IPS-20b (cell line): ENCODE measurements around the gene PARD3B.
"Not testable (repeated sequence)": the region's sequence is repeated elsewhere in the genome, so short reads cannot be mapped to it uniquely, and the experiment has no call there.

ENCODE experiments used
- H3K27ac ChIP-seq: one replicate; pipeline ENCODE4 v1.5.1; 2013; ENCODE audit warnings: low read length
- H3K27me3 ChIP-seq: 2 replicates; pipeline ENCODE4 v1.6.1; 2013; ENCODE audit warnings: mild to moderate bottlenecking, low read length, inconsistent platforms; ENCODE audit not compliant: insufficient read depth
- H3K36me3 ChIP-seq: 2 replicates; pipeline ENCODE4 v1.6.1; 2013; ENCODE audit warnings: low read depth, mild to moderate bottlenecking, inconsistent platforms, low read length, moderate library complexity; ENCODE audit not compliant: insufficient read depth
- H3K4me1 ChIP-seq: 2 replicates; pipeline ENCODE4 v1.6.1; 2013; ENCODE audit warnings: mild to moderate bottlenecking, control low read depth, inconsistent platforms, low read length, moderate library complexity; ENCODE audit not compliant: insufficient read depth
- H3K4me3 ChIP-seq: 2 replicates; pipeline ENCODE4 v1.5.1; 2013; ENCODE audit warnings: mild to moderate bottlenecking, low read length, inconsistent platforms
- H3K9ac ChIP-seq: 2 replicates; pipeline ENCODE4 v1.6.1; 2013; ENCODE audit warnings: low read depth, mild to moderate bottlenecking, inconsistent platforms, low read length, moderate library complexity
- H3K9me3 ChIP-seq: 2 replicates; pipeline ENCODE4 v1.6.1; 2013; ENCODE audit warnings: mild to moderate bottlenecking, low read depth, low read length, inconsistent platforms; ENCODE audit not compliant: insufficient read depth

The PARD3B gene

DNA sequence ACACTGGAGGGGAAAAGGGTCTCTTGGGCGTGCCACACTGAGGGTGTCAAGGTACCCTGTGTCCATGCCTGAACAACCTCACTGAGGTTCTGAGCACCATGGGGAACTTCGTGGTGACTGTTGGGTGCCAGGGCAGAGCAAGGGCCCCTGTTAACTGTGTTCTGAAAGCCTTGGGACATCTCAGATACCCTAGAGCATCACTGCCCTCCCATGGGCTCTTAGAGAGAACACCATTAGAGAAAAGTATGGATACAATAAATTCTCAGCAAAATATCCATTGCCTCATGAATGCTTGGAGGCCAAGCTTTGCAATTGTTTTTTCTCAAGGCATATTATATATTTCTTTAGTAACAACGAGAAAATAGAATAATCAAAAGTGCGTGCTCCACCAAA is 648.6 kb downstream of the PARD3B start:
- H3K4me3 ChIP-seq, result no peak overlapping the region
- H3K9ac ChIP-seq, result no peak overlapping the region
- H3K9me3 ChIP-seq, result no peaks in the 10 kb centered on the region
- no peaks in the 10 kb centered on the region for H3K36me3 ChIP-seq
- peaks cover 26% of the 10 kb centered on the region for H3K4me1 ChIP-seq
- H3K27ac ChIP-seq, result no peak overlapping the region
- H3K27me3 ChIP-seq, result no peaks in the 10 kb centered on the region

DNA sequence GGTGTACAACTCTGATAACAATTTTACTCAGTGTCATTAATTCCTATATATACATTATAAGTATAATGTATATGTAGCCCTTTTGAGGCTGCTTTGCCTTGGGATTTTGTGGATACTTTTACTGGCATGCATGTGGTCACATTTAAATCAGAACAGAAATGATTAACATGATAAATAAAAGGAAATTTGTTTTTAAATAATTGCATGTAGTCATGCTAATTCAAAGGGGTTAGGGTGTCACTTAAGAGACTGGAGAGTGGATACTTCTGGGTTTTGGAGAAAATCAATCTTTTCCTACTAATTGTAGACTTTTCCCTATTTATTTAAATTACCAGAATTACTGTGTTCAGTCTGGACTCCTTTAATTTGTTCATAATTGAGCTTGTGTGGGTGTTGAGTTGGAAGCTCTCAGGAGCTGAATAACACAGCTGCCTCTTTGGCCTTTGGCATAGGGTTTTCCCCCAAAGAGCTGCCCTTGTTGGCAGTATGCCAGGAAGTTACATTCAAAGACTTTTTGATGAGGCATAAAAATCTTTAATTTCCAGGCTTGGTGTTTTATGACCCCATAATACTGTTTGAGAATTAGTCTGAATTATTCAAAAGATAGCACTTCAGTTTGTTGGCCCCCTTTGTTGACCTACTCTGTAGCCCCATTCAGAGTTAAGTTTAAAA is 652.3 kb downstream of the PARD3B start:
- H3K27ac ChIP-seq, result peak overlapping the region; percentile 93
- no peaks in the 10 kb centered on the region for H3K36me3 ChIP-seq
- H3K4me1 ChIP-seq, result peaks cover 31% of the 10 kb centered on the region
- H3K27me3 ChIP-seq, result no peaks in the 10 kb centered on the region
- H3K4me3 ChIP-seq, result peak overlapping the region; percentile 46; the same call in 1 of the 2 replicates
- H3K9me3 ChIP-seq, result no peaks in the 10 kb centered on the region
- peak overlapping the region; percentile 26; the same call in 1 of the 2 replicates for H3K9ac ChIP-seq

DNA sequence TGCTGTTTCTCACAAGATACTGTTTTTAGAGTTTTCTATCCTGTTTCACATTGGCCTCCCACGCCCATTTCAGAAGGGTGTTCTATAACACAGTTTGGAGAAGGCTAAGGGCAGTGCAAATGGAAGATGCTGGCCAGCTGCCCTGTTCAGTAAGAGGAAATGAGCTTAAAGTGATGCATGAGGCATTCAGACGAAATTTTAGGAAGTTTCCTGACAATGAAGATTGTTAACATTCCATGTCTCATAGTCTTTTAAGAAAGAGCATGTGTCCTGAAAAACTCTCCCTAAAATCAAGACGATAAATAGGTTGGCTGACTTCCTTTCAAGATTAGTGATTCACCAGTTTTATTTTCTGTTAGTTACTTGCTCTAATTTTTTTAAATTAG is 652.9 kb downstream of the PARD3B start:
- H3K36me3 ChIP-seq, result no peaks in the 10 kb centered on the region
- no peaks in the 10 kb centered on the region for H3K27me3 ChIP-seq
- H3K4me1 ChIP-seq, result peaks cover 31% of the 10 kb centered on the region
- peak overlapping the region; percentile 93 for H3K27ac ChIP-seq
- H3K4me3 ChIP-seq, result peak overlapping the region; percentile 46; the same call in 1 of the 2 replicates
- H3K9me3 ChIP-seq, result no peaks in the 10 kb centered on the region
- H3K9ac ChIP-seq, result peak overlapping the region; percentile 26; the same call in 1 of the 2 replicates

DNA sequence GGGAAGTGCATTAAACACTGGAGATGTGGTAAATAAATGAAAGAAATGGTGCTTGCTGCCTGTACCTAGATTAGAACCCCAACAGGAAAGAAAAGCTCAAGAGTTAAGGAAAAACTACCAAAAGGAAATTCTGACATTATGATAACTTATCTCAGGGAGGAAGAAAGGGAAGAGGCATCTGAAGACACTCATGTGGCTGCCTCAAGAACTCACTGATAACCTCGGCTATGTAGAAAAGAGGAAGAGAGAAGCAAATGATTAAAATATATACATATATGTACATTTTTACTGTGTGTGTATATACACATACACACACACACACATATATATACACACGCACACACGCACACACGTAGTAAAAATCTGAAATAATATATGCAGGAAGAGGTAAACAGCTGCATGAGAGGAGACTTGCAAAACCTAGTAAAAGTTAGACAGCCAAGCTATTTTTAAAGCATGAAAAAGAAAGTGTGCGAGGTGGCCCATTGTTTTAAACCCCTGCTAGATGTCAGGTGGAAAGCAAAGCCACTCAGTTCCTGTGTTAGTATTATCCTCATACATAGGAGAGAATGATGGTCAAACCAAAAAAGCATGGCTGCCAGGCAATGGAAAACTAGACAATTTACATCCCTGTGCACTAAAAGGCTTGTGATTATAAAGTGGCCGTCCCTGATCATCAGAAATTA is 654.0 kb downstream of the PARD3B start:
- Histone ChIP-seq H3K4me3 (no peak overlapping the region), H3K9ac (peak overlapping the region; percentile 52; the same call in 1 of the 2 replicates), H3K9me3 (no peaks in the 10 kb centered on the region), H3K27ac (no peak overlapping the region), H3K4me1 (peaks cover 31% of the 10 kb centered on the region), H3K36me3 (no peaks in the 10 kb centered on the region), H3K27me3 (no peaks in the 10 kb centered on the region)

DNA sequence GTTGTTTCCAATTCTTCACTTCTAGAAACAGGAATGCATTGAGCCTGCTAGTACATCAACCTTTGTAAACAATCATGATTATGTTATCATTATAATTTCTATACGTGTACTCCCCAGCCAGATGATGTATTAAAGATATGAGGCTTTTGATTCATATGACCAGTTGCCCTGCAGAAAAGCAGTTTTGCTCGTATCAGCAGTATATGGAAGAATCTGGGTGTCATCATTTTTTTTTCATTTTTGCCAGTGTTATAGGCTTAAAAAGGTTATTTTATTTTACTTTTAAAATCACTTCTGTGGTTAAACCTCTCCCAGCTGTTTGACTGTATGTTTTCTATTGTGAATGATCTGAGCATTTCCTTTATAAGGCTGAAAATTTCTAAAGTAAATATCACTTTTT is 665.2 kb downstream of the PARD3B start:
- H3K9ac ChIP-seq, result no peak overlapping the region
- H3K27me3 ChIP-seq, result no peaks in the 10 kb centered on the region
- H3K27ac ChIP-seq, result no peak overlapping the region
- no peaks in the 10 kb centered on the region for H3K36me3 ChIP-seq
- peaks cover 18% of the 10 kb centered on the region for H3K4me1 ChIP-seq
- H3K4me3 ChIP-seq, result no peak overlapping the region
- H3K9me3 ChIP-seq, result no peaks in the 10 kb centered on the region

DNA sequence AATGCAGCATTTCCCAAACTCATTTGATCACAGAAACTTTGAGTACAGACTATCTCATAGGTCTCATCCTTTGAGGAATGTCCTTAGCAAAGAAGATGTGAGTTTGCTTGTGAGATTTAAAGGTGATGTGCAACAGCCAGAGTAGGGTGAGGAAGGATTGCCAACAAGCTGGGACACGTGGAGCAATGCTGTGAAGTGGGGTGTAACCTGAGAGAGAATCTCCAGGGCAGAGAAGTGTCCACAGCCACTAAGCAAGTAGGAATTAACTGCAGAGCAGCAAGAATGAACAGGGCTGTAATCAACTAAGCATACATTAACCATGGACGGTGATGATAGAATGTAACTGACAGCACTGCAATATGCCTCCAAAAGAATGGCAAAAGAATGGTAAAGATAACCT is 667.1 kb downstream of the PARD3B start:
- Histone ChIP-seq H3K27me3 (no peaks in the 10 kb centered on the region), H3K9ac (no peak overlapping the region), H3K4me1 (peaks cover 18% of the 10 kb centered on the region), H3K36me3 (no peaks in the 10 kb centered on the region), H3K27ac (no peak overlapping the region), H3K4me3 (no peak overlapping the region), H3K9me3 (no peaks in the 10 kb centered on the region)

DNA sequence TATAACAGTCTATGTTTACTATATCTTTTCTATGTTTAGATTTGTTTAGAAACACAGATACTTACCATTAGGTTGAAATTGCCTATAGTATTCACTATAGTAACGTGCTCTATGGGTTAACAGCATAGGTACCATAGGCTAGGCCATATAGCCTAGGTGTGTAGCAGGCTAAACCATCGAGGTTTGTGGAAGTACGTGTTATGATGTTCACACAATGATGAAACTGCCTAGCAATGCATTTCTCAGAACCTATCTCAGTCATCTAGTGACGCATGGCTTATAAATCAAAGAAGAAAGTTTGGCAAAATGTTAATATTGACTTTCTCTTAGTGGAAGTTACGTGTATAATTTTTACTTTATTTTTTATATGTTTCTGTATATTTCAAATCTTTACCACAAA is 670.8 kb downstream of the PARD3B start:
- H3K36me3 ChIP-seq, result no peaks in the 10 kb centered on the region
- no peaks in the 10 kb centered on the region for H3K27me3 ChIP-seq
- H3K4me3 ChIP-seq, result no peak overlapping the region
- no peak overlapping the region for H3K27ac ChIP-seq
- no peak overlapping the region for H3K9ac ChIP-seq
- H3K9me3 ChIP-seq, result no peaks in the 10 kb centered on the region
- peaks cover 18% of the 10 kb centered on the region for H3K4me1 ChIP-seq

DNA sequence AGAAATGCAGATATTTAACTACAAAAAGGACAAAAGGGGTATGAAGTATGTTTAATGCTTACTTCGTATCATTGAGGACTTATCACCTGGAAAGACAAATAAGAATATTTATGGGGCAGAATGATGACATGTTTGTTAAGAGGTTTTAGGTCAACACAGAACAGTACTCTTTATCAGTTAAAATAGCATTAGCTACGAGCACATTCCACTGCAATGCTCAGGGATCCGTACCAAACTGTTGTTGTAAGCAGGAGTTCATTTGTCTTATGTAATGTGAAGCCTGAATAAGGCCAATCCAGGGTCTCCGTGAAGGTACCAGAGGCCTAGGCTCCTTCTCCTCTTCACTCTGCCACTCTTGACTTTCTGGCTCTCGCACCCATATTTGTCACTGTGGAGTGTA is 671.3 kb downstream of the PARD3B start:
- H3K27me3 ChIP-seq, result no peaks in the 10 kb centered on the region
- H3K27ac ChIP-seq, result no peak overlapping the region
- no peaks in the 10 kb centered on the region for H3K9me3 ChIP-seq
- H3K4me3 ChIP-seq, result no peak overlapping the region
- no peaks in the 10 kb centered on the region for H3K36me3 ChIP-seq
- no peak overlapping the region for H3K9ac ChIP-seq
- H3K4me1 ChIP-seq, result peaks cover 18% of the 10 kb centered on the region

DNA sequence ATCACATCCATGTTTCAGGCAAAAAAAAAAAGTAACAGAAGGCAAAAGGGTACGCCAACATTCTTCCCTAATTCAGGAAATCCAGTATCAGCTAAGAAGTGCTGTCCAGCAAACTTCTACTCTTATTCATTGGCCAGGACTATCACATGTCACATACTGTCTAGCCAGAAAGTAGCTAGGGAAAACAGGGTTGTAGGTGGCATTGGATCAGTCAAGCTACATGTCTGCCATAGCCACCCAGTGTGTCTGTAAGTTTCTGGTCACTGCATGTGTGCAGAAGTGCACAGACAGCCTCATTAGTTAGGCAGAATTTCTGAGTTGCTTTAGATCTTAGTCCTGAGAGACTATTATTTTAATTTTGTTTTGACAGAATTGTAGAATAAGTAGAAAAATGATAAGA is 671.7 kb downstream of the PARD3B start:
- Histone ChIP-seq H3K9me3 (no peaks in the 10 kb centered on the region), H3K4me3 (no peak overlapping the region), H3K27me3 (no peaks in the 10 kb centered on the region), H3K4me1 (peaks cover 18% of the 10 kb centered on the region), H3K27ac (no peak overlapping the region), H3K9ac (no peak overlapping the region), H3K36me3 (no peaks in the 10 kb centered on the region)

DNA sequence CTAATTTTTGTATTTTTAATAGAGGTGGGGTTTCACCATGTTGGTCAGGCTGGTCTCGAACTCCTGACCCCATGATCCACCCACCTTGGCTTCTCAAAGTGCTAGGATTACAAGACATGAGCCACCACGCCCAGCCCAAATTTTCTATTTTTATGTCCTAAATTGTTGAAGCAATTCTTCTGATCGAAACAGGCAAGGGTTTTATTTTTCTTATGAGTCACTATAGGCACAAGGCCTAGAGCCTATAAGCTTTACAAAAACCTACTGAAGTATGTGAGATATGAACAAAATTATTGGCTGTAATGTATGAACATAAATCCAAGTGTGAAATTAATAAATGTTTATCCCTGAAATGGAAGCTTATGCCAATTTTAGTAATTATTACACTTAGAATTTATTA is 672.8 kb downstream of the PARD3B start:
- no peaks in the 10 kb centered on the region for H3K9me3 ChIP-seq

DNA sequence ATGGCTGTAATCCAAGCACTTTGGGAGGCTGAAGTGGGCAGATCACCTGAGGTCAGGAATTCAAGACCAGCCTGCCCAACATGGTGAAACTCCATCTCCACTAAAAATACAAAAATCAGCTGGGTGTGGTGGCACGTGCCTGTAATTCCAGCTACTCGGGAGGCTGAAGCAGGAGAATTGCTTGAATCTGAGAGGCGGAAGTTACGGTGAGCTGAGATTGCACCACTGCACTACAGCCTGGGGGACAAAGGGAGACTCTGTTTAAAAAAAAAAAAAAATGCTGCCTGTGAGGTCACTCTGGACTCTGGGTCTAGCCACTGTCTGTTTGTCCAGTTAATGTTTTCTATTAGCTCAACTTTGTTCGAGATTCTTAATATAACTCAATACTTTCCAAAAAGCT is 673.5 kb downstream of the PARD3B start:
- not testable (repeated sequence) for H3K9ac ChIP-seq, H3K9me3 ChIP-seq, H3K27me3 ChIP-seq, H3K4me3 ChIP-seq, H3K36me3 ChIP-seq, H3K27ac ChIP-seq
- H3K4me1 ChIP-seq, result peaks cover 11% of the 10 kb centered on the region

More for the DNA sequence above, 672.8 kb downstream of the PARD3B start:
- Histone ChIP-seq H3K4me1 (peaks cover 18% of the 10 kb centered on the region), H3K4me3 (no peak overlapping the region), H3K27me3 (no peaks in the 10 kb centered on the region), H3K9ac (no peak overlapping the region), H3K27ac (no peak overlapping the region), H3K36me3 (no peaks in the 10 kb centered on the region)

DNA sequence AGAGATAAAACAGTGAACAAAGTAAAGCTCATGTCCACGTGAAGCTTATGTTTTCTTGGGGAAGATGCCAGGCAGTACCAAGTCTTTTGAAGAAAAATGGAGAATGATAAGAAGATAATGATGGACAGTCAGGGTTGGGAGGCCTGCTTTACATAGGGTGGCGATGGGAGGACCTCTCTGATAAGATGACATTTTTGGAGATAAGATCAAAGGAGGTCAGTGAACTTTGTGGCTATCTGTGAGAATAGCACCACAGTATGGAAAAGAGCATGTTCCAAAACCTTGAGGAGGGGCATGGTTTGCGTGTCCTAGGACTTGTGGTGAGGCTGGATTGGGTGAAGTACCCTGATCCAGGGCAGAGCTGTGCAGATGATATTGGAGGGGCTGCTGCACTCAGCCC is 675.3 kb downstream of the PARD3B start:
- no peak overlapping the region for H3K9ac ChIP-seq
- H3K27ac ChIP-seq, result no peak overlapping the region
- H3K27me3 ChIP-seq, result no peaks in the 10 kb centered on the region
- H3K4me1 ChIP-seq, result no peaks in the 10 kb centered on the region; the same call in 1 of the 2 replicates
- H3K36me3 ChIP-seq, result no peaks in the 10 kb centered on the region
- H3K4me3 ChIP-seq, result no peak overlapping the region
- H3K9me3 ChIP-seq, result no peaks in the 10 kb centered on the region
